Left cardiac atrium (tissue), 4 donors: ENCODE measurements around the gene EXOSC2. TPM values are rescaled to one million over a fixed set of nuclear protein-coding genes. Genes with fewer than 3 reads are reported as not detected.

Experiments used
- ATAC-seq, 2 donors: fragments of 200-7000 bp; cut with Tn5 transposase; one replicate each; pipeline ENCODE4 v1.9.1; 2020; ENCODE audit warnings: mild to moderate bottlenecking in 2 of 2, moderate library complexity in 2 of 2
- DNase-seq: peaks from one replicate; pipeline ENCODE4 v3.0.0-alpha.2; 2020
- intact Hi-C, 2 donors: fragments of 100-400 bp; cut with DNase I; formaldehyde crosslinking; loops; one replicate each; pipeline versions ENCODE4 v1.14.1 to v1.15.1; 2022 to 2023
- long read RNA-seq: library from polyadenylated mRNA; unstranded; transcript quantifications from one replicate; pipeline ENCODE4 v2.0.0, GENCODE V29; 2021
- total RNA-seq, 2 donors: library from RNA; stranded (reverse); fragmentation: NEBNext Ultra II Directional; extraction: Animal tissue kit (Norgen Biotek cat#: 25700); gene quantifications; one replicate each; pipeline ENCODE4 v1.2.1, GENCODE V29; 2021
- donor health status: DM: no; HTN: yes; CAD: no.
- donor health status: DM: no; HTN: yes; CAD: no; lungs with severe emphysema.
- donor health status: DM: yes; HTN: yes; CAD: no.
- donor health status: Dilated cardiomyopathy.

Gene EXOSC2, protein sequence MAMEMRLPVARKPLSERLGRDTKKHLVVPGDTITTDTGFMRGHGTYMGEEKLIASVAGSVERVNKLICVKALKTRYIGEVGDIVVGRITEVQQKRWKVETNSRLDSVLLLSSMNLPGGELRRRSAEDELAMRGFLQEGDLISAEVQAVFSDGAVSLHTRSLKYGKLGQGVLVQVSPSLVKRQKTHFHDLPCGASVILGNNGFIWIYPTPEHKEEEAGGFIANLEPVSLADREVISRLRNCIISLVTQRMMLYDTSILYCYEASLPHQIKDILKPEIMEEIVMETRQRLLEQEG
- total RNA-seq, result 10 to 100 TPM; 14.3 to 15.4 TPM
- long read RNA-seq, transcript EXOSC2-204 (9 exons, 2,040 nt), result major isoform, 9 of 11 reads
- long read RNA-seq, partial matches to known transcripts, result 0 of 11 reads
- long read RNA-seq, other reads (novel, unspliced or antisense), result 2 of 11 reads

DNA sequence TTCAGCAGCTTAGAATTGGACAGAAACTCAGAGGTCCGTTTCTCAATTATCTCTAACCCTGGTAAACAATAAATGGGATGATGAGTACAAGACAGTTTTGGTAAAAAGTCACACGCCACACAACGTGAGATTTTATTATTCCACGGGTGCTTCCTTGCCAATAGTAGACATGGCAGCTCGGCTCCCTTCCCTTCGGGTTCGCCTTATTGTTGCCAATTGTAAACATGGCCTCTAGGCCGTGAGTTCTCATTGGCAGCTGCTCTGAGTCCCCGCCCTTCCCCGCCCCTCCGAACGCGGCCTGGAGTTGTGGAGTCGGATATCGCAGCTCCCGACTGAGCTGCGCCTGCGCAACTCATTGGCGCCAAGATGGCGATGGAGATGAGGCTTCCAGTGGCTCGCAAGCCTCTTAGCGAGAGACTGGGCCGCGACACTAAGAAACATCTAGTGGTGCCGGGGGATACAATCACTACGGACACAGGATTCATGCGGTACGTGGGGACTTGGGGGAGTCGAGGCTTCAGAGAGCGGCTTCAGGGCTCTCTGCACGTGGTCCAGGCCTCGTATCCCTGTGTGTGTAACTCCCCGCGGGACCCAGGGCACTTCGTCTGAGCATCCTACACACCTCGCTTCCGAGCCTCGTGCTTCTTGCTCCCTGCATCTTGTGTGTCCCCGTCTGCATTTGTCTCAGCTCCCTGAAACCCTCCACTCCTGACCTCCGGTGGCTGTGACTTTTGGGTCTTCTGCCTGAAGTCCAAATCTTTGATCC, at the start of gene EXOSC2:
EXOSC2 (plus strand) TSS at position 355 of the 766 bp plus-strand sequence; CDS start at position 367, 12 bp downstream.
- ATAC-seq, result peak; percentile 97 to 98
- intact Hi-C loops, result no loop called here
- DNase-seq, result peak; percentile 99

DNA sequence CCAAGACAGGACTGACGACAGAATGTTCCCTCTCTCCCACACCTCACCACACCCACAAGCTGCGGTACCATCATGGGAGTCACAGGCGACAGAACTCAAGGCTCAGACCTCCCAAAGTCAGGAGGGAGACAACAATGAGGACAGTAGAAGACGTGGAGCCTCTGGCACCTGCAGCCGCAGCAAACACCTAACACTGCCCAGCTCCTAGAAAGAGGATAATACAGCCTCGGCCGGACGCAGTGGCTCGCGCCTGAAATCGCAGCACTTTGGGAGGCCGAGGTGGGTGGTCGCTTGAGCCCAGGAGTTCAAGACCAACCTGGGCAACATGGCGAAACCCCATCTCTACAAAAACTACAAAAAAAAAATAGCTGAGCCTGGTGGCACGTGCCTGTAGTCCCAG, 42.4 kb upstream of the EXOSC2 start:
- intact Hi-C loops, result no loop called here
- no peak for DNase-seq
- no peak for ATAC-seq

DNA sequence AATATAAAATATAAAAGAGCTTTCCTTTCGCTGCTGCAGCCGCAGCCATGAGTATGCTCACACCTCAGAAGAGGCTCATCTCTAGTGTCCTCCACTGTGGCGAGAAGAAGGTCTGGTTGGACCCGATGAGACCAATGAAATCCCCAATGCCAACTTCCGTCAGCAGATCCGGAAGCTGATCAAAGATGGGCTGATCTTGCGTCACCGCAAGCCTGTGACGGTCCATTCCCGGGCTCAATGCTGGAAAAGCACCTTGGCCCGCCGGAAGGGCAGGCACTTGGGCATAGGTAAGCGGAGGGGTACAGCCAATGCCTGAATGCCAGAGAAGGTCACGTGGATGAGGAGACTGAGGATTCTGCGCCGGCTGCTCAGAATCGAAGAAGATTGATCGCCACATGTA, 41.8 kb upstream of the EXOSC2 start:
- DNase-seq (no peak), ATAC-seq (no peak)

DNA sequence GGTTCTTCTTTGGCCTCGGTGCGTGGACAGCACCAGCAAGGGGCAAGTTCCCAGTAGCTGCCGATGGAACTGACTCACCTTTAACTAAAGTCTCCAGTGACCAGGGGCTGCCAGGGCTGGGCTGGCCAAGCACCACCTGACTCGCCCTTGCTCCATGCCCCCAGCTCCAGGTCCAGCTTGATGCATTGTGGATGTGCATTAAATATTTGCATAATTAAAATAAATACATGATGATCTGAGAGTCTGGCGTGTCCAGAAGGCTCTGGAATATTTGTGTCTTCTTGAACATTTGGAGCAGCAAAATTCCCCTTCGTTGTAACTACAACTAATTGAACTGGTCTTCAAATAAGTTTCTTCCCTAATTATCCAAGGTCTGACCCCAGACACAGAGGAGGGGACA, 38.7 kb upstream of the EXOSC2 start:
- intact Hi-C loops, result no loop called here
- no peak for ATAC-seq
- no peak for DNase-seq

More for the DNA sequence above, 41.8 kb upstream of the EXOSC2 start:
- intact Hi-C loops, result no loop called here

DNA sequence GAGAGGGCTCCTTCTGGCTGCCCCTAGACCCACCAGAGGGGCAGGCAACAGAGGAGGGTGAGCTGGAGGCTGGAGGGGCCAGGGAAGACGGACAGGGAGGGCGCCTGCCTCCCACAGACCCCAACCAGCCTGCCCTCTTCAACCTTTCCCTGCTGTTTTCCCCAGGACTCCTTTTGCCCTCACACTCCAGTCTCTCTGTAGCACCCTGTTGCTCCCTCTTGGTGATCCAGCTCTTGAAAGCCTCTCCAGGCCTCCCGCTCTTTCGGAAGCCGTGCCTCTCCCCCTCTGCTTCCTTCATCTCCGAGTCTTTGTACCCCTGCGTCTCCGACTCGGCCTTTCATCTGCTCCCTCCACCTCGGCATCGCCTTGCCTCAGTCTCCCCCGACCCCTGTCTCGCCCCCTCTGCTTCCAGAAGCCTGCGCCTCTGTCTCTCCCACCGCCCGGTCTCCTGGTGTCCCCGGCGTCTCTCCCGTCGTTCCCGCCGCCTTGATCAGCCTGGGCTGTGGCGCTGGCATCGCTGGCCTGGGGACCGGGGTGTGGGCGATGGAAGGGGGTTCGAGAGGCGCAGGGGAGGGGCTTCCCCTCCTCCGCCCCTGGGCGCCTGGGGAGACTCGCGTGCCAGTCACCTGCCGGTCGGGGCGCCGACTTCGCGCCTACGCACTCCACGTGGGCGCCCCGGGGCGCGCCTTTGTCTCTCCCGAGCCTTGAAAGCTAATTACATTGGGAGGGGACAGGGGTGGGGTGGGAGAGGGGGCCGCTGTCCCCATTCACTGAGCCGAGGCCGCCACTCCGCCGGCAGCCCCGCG, 34.5 kb upstream of the EXOSC2 start:
- intact Hi-C loops, result no loop called here
- DNase-seq (no peak), ATAC-seq (no peak)

DNA sequence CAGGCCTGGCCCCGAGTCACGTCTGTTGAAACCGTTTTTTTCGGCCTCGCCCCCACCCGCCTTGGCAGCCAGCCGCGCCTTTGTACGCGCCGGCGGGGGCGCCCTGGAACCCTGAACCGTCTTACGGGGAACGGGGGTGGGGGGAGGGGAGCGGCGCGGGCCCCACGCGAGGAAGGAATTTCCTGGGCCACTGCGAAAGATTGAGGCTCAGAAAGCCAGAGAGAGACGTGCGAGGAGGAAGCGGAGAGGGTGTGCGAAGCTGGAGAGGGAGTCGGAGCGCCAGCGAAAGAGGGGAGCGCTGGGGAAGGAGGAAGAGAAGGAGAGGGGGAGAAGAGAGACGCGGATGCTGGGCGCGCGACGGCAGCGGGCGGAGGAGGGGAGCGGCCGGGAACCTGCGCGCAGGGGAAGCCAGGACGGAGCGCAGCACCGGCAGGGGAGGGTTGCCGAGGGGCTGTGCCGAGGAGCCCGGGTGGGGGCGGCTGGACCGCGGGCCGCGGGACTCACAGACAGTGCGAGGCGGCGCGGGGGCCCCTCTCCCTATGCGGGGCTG, 33.8 kb upstream of the EXOSC2 start:
- ATAC-seq, result no peak
- no peak for DNase-seq
- intact Hi-C loops, result no loop called here

DNA sequence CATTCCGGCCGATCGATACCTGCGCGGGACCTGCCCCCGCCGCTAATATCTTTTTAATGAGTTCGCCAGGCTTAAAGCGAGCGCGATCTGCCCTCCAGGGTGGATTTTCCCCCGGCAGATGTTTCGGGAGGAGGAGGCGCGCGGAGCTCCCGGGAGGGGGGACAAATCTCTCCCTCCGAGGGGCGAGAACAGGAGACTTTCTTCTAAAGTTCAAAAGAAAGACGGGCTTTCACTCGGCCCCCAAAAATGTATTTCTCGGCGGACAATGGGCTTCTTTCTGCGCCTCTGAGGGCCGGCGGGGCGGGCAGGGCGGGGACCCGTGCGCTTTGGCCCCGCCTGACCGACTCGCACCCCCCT, 33.3 kb upstream of the EXOSC2 start:
- intact Hi-C loops, result no loop called here
- no peak for DNase-seq

DNA sequence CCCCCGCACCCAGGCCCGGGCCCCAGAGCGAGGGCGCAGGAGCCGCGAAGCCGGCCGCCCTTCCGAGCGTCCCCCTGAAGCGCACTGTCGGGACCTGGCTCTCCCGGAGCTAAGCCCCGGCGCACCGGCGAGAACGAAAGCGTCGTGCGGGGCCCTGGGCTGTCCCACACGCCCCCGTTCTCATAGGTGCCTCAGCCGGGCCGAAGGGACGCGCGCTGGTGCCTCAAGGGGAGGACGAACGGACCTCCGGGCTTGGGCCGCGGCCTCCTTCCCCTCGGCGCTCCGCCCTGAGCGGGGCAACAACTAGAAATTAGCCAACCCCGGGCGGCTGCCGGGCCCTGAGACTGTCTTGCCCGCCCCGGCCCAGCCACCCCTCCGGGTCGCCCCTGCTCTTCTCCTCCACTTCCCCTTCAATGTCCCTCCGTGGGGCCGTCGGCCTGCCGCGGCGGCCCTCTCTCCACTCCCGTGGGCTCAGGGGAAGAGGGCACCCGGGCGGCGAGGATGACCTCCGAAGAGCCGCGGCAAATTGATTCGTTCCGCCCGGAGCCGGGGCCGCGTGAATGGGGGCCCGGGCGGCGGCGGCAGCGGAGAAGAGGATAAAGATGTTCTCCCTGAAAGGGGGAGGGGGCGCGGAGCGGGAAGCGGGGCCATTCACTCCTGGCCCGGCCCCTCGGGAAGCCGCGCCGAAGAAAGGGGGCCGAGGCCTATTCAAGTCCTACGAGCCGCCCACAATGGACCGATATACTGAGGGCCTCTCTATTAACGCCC, 32.7 kb upstream of the EXOSC2 start:
- DNase-seq, result no peak
- peak; percentile 6 to 9 for ATAC-seq
- intact Hi-C loops, result no loop called here

More for the DNA sequence above, 33.3 kb upstream of the EXOSC2 start:
- no peak for ATAC-seq

DNA sequence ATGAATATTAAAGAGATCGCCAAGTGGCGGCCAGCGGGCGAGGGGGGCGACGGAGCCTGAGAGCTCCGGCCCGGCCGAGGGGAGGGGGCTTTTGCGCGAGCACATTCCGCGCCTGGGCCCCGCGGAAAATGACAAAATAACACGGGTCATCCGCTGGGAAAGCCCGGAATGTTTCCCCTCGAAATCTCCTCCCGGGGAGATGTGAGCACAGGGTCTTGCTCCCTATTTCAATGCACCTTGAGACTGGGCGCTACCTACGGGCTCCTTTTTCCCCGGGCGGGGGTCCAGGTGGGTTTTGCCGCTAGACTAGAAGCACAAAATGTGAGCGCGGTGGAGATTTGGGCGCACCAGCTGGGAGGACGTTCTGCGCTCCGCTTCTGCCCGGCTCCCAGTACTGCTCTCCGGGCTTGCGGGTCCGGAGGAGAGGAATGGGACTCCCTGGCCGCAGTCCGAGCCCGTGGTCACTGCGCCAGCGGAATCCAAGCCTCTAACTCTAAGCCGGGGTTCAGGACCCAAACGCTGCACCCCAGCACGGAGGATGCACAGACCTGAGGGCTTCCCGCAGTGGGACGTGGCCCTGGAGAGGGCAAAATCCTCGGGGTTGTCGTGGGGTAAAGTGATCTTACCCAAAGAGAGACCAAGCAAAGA, 32.0 kb upstream of the EXOSC2 start:
- ATAC-seq (no peak), DNase-seq (no peak)
- intact Hi-C loops, result no loop called here

DNA sequence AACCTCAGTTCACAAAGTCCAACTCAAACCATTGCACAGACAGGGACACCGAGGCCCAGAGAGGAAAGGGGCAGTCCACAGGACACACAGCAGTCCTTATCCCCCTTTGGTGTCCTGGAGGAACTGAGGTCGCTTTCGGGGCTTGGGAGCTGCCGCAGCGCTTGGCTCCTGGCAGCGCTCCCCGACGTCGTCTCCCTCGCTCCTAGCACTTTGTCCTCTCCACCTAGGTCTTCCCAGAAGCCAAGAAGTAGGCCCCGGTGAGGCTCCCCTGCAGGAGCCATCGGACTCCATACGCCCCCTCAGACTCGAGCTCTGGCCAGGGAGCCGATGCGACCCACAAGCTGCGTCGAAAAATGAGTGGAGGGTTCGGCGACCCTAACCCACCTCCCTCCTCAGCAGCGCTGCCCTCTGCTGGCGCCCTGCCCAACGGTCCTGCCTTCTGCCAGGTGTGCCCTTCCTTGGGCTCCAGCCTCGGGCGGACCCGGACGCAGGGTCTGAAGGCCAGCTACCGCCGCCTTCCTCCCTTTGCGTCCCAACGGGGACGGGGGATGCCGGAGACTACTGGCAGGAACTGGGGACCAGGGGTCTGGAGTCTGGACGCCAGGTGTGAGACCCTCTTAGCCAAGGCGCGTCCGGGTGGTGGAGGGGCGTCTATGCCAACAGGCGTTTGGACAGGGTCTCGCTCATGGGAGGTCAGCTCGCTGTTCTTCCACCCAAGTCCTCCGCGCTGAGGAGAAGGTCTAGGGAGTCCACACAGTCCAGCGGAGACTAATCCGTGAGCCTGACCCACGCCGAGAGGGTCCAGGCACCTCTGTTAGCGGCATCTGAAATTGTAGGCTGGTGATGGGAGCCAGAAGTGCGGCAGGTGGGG, 31.2 kb upstream of the EXOSC2 start:
- ATAC-seq (no peak), DNase-seq (no peak)
- intact Hi-C loops, result no loop called here

DNA sequence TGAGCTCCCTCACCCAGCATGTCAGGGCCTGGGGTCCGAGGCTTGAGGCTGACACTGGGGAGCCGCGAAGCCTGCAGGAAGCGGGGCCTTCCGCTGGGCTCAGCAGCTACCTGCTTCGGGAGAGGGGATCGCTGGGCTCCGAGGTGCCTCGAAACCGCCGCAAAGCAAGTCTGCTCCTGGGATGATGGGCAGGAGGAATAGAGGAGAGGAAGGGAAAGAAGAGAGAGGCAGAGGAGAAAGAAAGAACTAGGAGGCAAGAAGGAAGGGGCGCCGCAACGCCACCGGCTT, 30.7 kb upstream of the EXOSC2 start:
- intact Hi-C loops, result no loop called here
- ATAC-seq (no peak), DNase-seq (no peak)

DNA sequence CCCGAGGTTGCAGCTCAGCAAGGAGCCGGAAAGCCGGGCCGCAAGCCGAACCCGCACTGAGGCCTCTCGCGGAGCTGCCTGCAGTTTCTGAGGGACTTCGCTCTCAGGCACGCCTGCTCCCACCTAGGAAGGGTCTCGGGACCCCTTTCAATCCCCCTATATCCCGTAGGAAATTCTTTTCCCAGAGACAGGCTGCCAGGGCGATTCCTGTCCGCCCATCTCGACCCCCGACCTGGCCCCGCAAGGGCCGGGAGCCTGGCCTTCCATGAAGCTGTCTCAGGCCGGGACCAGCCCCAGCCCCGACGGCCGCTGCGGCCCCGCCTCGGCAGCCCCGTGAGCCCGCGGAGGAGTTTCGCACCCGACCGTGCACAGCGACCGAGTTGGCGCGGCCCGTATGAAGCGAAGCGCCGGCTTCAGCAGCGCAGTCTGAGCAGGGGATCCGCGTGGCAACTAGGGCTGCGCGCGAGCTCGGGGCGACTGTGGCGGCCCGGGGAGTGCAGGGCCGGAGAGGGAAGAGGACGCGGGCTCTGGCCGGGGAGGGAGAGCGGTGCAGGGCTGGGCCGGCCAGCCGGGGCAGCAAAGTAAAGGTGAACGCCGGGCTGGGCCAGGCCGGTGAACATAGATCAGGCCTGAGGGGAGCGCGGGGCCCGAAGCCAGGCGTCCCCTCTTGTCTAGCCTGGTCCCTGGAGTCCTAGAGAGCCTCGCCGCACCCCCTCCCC, 30.2 kb upstream of the EXOSC2 start:
- no peak for DNase-seq
- intact Hi-C loops, result no loop called here
- peak in 1 of 2 donors; percentile 24 for ATAC-seq

DNA sequence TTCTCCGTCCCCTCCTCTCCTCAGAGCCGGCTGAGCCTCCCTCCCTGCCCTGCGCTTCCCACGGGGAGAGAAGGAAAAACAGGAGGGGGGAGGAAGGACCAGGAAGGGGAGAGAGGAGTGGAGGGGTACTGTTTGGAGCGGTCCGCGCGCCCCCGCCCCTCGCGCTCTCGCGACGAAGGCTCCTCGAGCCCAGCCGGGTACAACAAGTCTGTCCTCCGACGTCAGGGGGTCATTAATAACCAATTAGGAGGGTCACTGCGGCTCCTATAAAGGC, 29.7 kb upstream of the EXOSC2 start:
- DNase-seq (no peak), ATAC-seq (no peak)
- intact Hi-C loops, result no loop called here

DNA sequence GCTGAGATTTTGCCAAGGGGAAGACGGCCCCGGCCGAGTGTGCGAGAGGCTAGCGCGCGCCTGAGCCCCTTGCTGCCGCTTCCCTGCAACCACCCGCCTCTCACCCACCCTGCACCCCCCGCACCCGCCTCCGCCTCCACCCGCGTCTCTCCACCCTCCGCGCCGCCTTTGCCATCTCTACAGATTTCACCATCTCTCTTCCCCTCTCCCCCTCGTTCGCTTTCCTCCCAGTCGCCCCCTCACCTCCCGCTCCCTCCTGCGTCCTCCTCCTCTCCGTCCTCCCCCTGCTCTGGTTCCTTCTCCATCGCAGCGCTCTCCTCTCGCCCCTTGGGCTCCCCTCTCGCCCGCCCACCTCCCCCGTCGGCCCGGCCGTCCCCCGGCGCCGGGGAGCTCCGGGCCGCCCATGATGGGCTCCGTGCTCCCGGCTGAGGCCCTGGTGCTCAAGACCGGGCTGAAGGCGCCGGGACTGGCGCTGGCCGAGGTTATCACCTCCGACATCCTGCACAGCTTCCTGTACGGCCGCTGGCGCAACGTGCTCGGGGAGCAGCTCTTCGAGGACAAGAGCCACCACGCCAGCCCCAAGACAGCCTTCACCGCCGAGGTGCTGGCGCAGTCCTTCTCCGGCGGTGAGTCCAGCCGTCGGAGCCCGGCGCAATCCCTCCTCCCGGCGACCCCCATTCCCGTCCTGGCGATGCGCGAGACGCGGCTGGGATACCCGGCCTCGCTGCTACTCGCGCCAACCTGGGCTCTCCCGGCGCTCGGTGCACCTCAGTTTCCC, 29.1 kb upstream of the EXOSC2 start, which contains the start of gene PRDM12:
PRDM12 (plus strand) TSS at position 344 of the 778 bp plus-strand sequence; CDS start at position 404, 60 bp downstream.
- no peak for ATAC-seq
- DNase-seq, result no peak
- intact Hi-C loops, result no loop called here

DNA sequence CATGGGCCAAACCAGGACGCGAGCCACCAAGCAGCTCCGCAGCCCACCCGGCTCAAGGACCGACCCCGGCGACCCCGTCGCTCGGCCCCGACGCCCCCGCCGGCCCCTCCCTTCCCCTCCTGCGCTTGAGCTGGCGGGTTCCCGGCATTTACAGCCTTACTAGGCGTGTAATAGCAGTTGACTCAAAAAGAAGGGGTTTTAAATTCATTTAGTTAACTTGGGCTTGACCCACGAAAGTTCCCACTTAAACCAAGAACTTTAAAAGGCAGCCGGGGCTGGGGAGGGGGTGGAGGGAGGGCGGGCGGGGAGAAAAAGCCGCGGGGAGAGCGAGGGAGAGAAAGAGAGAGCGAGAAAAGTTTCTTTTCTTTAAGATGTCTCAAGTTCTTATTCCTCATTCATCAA, 28.6 kb upstream of the EXOSC2 start:
- ATAC-seq (no peak), DNase-seq (no peak)
- intact Hi-C loops, result no loop called here
